Transverse colon (tissue), 4 donors: ENCODE data around the gene LSM3. TPM values are rescaled to one million over a fixed set of nuclear protein-coding genes. Genes with fewer than 3 reads are reported as not detected.

Experiments used
- DNase-seq: peaks from one replicate; pipeline ENCODE4 v3.0.0-alpha.2; 2019
- H3K27ac ChIP-seq, 4 donors: fragments of 200-600 bp; sonication (generic); 2 replicates each; pipeline ENCODE4 v1.5.1; 2016 to 2018; ENCODE audit warnings: inconsistent platforms in 4 of 4
- H3K27me3 ChIP-seq: fragments of 200-600 bp; sonication (generic); 2 replicates; pipeline ENCODE4 v1.5.1; 2017; ENCODE audit warnings: inconsistent platforms
- H3K36me3 ChIP-seq, 4 donors: fragments of 200-600 bp; sonication (generic); 2 replicates each; pipeline ENCODE4 v1.5.1; 2017 to 2019; ENCODE audit warnings: inconsistent platforms in 4 of 4
- H3K4me1 ChIP-seq, 4 donors: fragments of 200-600 bp; sonication (generic); 2 replicates each; pipeline ENCODE4 v1.5.1; 2017 to 2020; ENCODE audit warnings: inconsistent platforms in 4 of 4
- H3K4me3 ChIP-seq, 4 donors: fragments of 200-600 bp; sonication (generic); 1 replicate in 1 of 4; 2 replicates in 3 of 4; pipeline versions ENCODE4 v1.5.1 to v1.6.1; 2017 to 2019; ENCODE audit warnings: inconsistent platforms in 4 of 4
- H3K9me3 ChIP-seq, 2 donors: fragments of 200-600 bp; sonication (generic); 2 replicates each; pipeline ENCODE4 v1.5.1; 2017 to 2019; ENCODE audit warnings: inconsistent platforms in 2 of 2
- CTCF ChIP-seq, 5 experiments: fragments of 200-600 bp in 3 of 5; fragments of 450-650 bp in 2 of 5; sonication (generic) in 3 of 5; IDR thresholded peaks; 1 replicate in 2 of 5; 2 replicates in 3 of 5; pipeline ENCODE4 v1.5.1; 2016 to 2017; ENCODE audit warnings: antibody characterized with exemption in 5 of 5, inconsistent platforms in 3 of 5, mild to moderate bottlenecking in 2 of 5, moderate library complexity in 1 of 5
- EP300 ChIP-seq: sonication (generic); formaldehyde crosslinking; IDR thresholded peaks from one replicate; pipeline ENCODE4 v1.6.1; 2017; ENCODE audit warnings: antibody characterized with exemption, low read depth
- POLR2A ChIP-seq: fragments of 450-650 bp; IDR thresholded peaks from one replicate; pipeline ENCODE4 v1.6.1; 2016; ENCODE audit warnings: antibody characterized with exemption, mild to moderate bottlenecking, moderate library complexity
- POLR2AphosphoS5 ChIP-seq, 3 donors: sonication (generic); formaldehyde crosslinking; IDR thresholded peaks; one replicate each; pipeline ENCODE4 v1.6.1; 2016; ENCODE audit warnings: antibody characterized with exemption in 3 of 3
- WGBS, 2 donors: methylation state at CpG; one replicate each; pipeline ENCODE4 v1.1.5; 2018; ENCODE audit warnings: low coverage in 1 of 2; 5-methylcytosine and 5-hydroxymethylcytosine counted together
- in situ Hi-C, 4 donors: fragments of 200-750 bp; cut with MboI; loops; one replicate each; pipeline versions ENCODE4 v1.15.0 to v1.15.1; 2017; ENCODE audit warnings: low sequenced_read_pairs in 3 of 4, low pct_ligation_motif_present in 1 of 4, low pct_unique_long_range_greater_than_20kb in 1 of 4
- intact Hi-C: fragments of 100-400 bp; cut with DNase I; formaldehyde crosslinking; loops from one replicate; pipeline ENCODE4 v1.15.1; 2023; ENCODE audit warnings: low total_unique reads
- total RNA-seq, 4 donors: library from RNA; depleted of rRNA; stranded (reverse); fragments of >200 nt; gene quantifications; one replicate each; pipeline ENCODE4 v1.1.0, GENCODE V29; 2016

LSM3 gene
- total RNA-seq, 4 donors from 2014 or later, result 5.6 to 9.6 (median 8.0) TPM

GRCh38 chr3:14138109-14138877 is 40.3 kb upstream of the LSM3 start:
- H3K36me3 ChIP-seq, result peaks cover 0 to 27% (median 11%) of the 10 kb centered on the region in 4 donors
- intact Hi-C loops, result no loop called here
- DNase-seq, result no peak

GRCh38 chr3:14138878-14139655 is 39.5 kb upstream of the LSM3 start:
- H3K36me3 ChIP-seq, result peaks cover 0 to 20% (median 8%) of the 10 kb centered on the region in 4 donors

More at GRCh38 chr3:14138109-14138877, 40.3 kb upstream of the LSM3 start:
- in situ Hi-C loops, result no loop called here
- H3K4me1 ChIP-seq, result peaks cover 3 to 25% (median 8%) of the 10 kb centered on the region in 4 donors
- no peak for TF ChIP-seq POLR2AphosphoS5 (IDR thresholded peaks at IDR 0.05)
- TF ChIP-seq CTCF (IDR thresholded peaks at IDR 0.05), result no peak
- no peak for TF ChIP-seq EP300
- TF ChIP-seq POLR2A, result no peak
- no peak overlapping the region for H3K27ac ChIP-seq
- 92% methylated on average over 13 to 16 of the region's 16 CpGs for WGBS, 2 donors
- no peak overlapping the region for H3K4me3 ChIP-seq
- no peaks in the 10 kb centered on the region for H3K9me3 ChIP-seq
- H3K27me3 ChIP-seq, result no peaks in the 10 kb centered on the region

DNA sequence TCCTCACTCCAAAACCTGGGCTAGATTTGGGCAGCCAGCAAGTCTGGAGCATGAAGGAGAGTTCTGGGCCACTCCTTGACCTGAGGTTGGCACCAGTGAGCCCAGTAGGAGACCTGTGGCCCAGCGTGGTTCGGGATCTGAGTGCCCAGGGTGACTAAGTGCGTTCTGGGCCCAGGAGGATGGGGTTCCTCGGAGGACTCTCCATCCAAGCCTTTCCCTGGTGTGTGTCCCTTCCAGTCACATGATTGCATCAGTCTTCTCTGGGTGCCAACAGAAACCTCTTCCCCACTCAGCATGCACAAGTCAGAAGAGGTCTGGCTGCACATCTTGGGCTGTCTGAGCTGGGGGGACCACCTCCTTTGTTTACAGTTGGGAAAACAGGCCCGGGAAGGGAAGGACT is 38.8 kb upstream of the LSM3 start:
- Histone ChIP-seq H3K4me3 (no peak overlapping the region), H3K9me3 (no peaks in the 10 kb centered on the region), H3K4me1 (peaks cover 3 to 34% (median 18%) of the 10 kb centered on the region in 4 donors), H3K36me3 (peaks cover 0 to 13% (median 4%) of the 10 kb centered on the region in 4 donors), H3K27me3 (no peaks in the 10 kb centered on the region), H3K27ac (no peak overlapping the region)
- DNase-seq, result no peak
- TF ChIP-seq CTCF (IDR thresholded peaks at IDR 0.05) (no peak), EP300 (no peak), POLR2A (no peak), POLR2AphosphoS5 (IDR thresholded peaks at IDR 0.05) (no peak)
- intact Hi-C loops (no loop called here), in situ Hi-C loops (no loop called here)
- WGBS, 2 donors, result 60 to 96% methylated on average over 1 to 5 of the region's 5 CpGs

More at GRCh38 chr3:14138878-14139655, 39.5 kb upstream of the LSM3 start:
- DNase-seq, result no peak
- Histone ChIP-seq H3K27ac (no peak overlapping the region), H3K27me3 (no peaks in the 10 kb centered on the region), H3K9me3 (no peaks in the 10 kb centered on the region), H3K4me3 (no peak overlapping the region), H3K4me1 (peaks cover 3 to 27% (median 13%) of the 10 kb centered on the region in 4 donors)
- in situ Hi-C loops (no loop called here), intact Hi-C loops (no loop called here)
- TF ChIP-seq CTCF (IDR thresholded peaks at IDR 0.05) (no peak), POLR2A (no peak), EP300 (no peak), POLR2AphosphoS5 (IDR thresholded peaks at IDR 0.05) (no peak)
- WGBS, 2 donors, result 91 to 93% methylated on average over 2 to 14 of the region's 14 CpGs

- in situ Hi-C loops (no loop called here), intact Hi-C loops (no loop called here)
- Histone ChIP-seq H3K4me1 (peaks cover 3 to 43% (median 26%) of the 10 kb centered on the region in 4 donors), H3K27me3 (no peaks in the 10 kb centered on the region), H3K36me3 (peaks cover 0 to 7% (median 0%) of the 10 kb centered on the region in 4 donors), H3K27ac (no peak overlapping the region), H3K4me3 (no peak overlapping the region), H3K9me3 (no peaks in the 10 kb centered on the region)
- TF ChIP-seq CTCF (IDR thresholded peaks at IDR 0.05) (no peak), EP300 (no peak), POLR2AphosphoS5 (IDR thresholded peaks at IDR 0.05) (no peak), POLR2A (no peak)
- WGBS, 2 donors, result 76 to 83% methylated on average over 2 of the region's 2 CpGs
- DNase-seq, result no peak
Observed at GRCh38 chr3:14140668-14141067, 37.9 kb upstream of the LSM3 start.
